A204.1 (cell line): ENCODE data around the gene HOXA7.

Experiments
- FAIRE-seq: peaks from 2 replicates; lab custom pipeline; 2012; peaks lifted over from hg19 to GRCh38; lab: Jason Lieb, UNC

Gene HOXA7

DNA sequence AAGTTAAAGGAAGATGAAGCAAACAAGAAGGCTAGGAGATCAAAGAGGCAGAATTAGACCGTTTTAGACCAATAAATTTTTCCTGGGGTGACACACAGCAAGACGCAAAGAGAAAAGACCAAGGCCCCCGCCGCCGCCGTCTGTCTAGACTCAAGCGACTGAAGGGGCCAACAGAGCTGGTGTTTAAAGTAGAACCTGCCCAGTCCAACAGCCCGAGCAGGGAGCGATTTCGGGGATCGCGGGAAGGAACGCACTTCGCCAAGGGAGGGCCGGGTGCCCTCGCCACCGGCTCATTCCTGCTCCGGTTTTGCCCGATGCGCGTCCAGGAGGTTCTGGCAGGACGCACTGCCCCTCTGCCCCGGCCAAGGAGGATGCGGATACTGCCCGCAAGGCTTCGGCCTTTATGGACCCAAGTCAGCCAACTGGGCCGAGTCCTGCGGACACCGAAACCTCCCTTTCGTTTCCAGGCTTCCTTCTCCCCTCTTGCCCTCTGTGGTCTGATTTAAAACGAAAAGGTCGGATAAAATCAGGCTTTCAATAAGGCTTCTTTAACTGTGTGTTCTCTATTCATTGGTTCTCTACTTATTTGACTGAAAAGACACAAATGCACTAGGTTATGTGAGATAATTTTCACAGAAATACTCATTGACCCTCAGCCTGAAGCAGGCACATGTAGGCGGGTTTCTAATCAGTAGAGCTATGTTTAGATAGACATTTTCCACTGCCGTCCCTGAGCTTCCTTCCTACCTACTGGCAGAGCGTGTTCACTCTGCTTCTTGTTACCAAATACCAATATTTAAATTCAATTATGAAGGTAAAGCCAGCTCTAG lies 2.2 kb upstream of the HOXA7 start:
- no peak for FAIRE-seq

DNA sequence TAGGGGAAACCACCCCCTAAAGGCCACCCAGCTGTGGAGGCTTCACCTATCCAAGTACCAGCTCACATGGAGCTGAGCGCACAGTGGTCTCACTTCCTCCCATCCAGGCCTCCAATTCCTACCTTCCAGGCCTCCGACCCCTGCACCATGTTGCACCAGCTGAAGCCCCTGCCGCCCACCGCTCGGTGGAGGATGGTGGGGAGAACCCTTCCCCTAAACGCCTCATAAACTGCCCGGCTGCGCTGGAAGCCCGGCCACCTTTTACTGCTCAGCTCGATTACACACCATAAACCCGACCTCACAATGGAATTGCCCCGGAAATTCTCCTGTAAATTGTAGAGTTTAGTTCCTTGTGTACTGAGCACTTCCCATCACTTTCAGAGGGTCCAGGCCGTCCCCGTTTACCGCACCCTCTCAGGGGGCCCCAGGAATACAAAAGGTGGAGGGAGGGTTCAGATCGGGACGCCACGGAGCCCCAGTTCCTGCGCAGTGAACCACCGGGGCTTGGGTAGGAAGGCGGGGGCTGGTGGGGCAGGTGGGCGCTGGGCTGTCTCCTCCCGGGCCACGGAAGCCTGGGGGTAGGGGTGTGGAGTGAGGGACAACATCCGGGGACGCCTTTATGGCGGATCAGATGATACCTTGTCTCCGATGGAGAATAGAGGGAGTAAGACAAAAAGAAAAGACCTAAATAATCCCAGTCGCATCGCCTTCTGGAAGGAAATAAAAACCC lies 1.4 kb upstream of the HOXA7 start:
- no peak for FAIRE-seq

GRCh38 chr7:27156916-27157701 lies 634 bp upstream of the HOXA7 start:
- no peak for FAIRE-seq

- no peak for FAIRE-seq
Measured at GRCh38 chr7:27155816-27156507, 513 bp downstream of the HOXA7 start.

GRCh38 chr7:27154901-27155815 lies 1.3 kb downstream of the HOXA7 start:
- FAIRE-seq, result no peak

- no peak for FAIRE-seq
Measured at GRCh38 chr7:27154369-27154768, 2.1 kb downstream of the HOXA7 start.

- no peak for FAIRE-seq
Measured at GRCh38 chr7:27153526-27153925, 2.9 kb downstream of the HOXA7 start.

DNA sequence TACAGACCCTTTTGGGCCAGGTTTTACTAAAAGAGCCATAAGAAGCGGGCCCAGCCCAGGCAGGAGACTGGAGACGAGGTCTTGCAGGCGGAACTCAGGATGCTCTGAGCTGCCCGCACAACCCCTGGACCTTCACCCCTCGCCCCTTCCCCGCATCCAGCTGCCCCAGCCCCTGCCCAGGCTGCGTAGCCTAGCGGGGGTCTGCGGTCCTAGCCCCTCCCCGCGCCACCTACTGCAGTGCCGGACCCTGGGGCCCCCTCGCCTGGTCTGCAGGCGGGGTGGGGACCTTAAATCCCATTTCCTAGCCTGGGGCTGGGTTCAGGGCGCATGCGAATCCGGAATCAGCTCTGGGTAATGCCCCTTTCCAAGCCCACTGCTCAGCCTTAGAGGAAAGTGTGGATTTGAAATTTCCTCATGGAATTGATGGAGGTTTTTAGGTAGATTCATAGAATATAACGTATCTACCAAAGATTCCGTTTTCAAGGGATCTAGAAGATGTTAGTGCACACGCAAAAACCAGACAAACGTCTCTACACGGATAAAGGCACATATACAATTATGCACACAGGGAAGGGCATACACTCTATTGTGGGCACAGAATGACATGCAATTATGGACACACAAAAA lies 3.5 kb downstream of the HOXA7 start:
- no peak for FAIRE-seq

DNA sequence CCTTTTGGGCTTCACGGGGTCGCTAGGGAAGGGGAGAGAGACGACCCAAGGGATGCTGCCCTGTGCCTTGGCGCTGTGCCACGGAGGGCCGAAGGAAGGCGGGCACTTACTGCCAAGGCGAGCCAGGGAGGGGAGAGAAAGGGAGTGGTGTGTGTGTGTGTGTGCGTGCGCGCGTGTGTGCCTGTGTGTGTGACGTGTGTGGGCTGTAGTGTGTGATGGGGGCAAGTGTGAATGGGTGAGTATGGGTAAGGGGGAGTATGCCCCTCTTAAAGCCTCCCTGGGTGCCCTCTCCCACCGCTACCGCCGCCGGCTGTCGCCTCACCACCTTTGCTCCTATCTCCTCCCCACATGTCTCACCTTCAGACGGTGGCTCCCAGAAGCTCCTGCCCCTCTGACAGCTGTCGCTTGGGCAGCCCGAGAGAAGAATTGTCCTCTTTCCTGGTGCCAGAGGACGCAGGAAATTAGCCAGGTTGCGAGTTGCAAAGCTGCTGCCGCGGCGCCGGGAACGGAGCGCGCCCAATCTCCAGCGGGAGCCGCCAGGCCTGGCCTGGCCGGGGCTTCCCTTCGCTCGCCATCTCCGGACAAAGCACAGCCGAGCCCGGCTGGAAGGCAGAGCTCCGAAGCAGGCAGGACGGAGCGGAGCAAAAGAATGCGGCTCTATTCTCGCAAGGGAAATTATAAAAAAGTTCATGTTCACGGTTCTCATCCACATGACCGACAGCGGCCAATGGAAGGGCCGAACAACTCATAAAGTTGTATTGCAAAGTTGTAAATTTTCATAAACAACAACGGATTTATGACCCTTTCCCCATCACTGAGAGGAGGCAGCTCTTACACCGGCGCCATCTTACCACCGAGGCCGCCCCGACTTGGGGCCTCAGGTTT lies 4.3 kb downstream of the HOXA7 start, which contains the start of gene HOXA3:
Gene HOXA3 (minus strand): TSS at position 653 of the 885 bp plus-strand sequence. CDS start 41,943 bp downstream, outside the sequence.
- no peak for FAIRE-seq

- no peak for FAIRE-seq
Measured at GRCh38 chr7:27151341-27151930, 5.0 kb downstream of the HOXA7 start.

DNA sequence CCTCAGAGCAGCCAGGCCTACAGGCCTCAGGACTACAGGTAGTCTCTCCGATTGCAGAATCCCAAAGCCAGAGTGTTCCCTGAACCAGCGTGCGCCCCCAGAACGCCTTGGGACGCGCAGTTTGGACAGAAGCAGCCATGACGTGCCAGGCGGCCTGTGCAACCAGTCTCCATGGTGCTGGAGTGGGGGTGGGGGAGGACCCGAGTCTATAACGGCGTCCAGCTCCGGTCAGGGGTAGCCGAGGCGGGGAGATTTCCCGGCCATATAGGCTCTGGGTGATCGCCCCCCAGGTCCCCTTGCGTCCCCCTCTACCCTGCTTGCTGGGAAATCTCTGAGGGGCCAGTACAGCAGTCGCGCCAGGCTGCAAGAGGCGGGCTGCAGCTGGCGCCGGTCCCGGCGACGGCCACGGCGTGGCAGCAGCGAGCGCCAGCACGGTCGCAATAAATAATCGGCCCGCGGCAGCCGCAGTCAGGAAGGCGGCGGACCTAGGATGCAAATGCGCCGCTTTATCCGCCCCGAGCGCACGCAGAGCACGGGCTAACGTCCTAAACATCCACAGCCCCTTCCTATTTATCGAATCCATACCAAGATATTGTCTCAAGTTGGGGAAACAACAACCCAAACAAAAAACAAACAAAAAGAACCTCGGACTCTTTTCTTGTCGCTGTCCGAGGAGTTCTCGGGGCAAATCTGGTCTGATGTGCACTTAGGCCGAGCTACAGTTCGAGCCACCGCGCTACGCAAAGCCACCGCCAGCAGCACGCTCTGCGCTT lies 5.7 kb downstream of the HOXA7 start:
- no peak for FAIRE-seq

GRCh38 chr7:27149842-27150567 lies 6.5 kb downstream of the HOXA7 start:
- no peak for FAIRE-seq

GRCh38 chr7:27148756-27149641 lies 7.5 kb downstream of the HOXA7 start:
- no peak for FAIRE-seq

GRCh38 chr7:27148031-27148755 lies 8.3 kb downstream of the HOXA7 start:
- no peak for FAIRE-seq

DNA sequence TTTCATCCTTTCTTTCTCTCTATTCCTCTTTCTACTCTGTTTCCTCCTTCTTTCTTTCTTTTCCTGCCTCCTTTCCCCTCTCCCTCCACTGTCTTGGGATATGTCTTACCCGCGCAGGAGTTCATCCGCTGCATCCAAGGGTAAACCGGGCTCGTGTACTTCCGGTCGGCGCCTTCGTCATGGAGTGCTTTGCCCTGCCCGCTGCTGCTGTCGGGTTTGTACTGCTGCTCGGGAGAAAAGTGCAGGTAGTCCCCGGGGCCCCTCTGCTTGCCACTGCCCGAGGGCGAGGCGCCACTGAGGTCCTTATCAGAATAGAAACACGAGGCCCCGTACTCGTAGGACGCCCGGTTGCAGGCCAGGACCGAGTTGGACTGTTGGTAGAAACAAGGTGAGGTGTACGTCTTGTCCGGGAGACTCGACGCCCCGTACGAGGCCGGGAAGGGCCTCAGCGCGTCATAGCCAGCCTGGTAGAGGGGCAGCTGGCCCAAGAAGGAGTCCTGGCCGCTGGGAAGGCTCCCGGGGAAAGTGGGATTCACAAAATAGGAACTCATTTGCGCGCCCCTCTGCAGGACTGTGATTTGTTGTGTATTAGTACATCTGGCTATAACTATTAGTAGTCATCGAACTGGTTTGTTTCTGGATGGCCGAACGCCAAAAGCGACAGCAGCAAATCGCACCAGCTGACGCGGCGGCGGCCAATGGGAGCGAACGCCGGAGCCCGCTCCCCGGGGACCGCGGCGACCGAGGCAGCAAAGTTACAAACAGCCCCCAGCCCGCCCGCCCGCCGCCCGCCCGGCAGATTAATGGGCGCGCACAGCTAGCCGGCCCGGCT lies 9.1 kb downstream of the HOXA7 start, which contains the start of gene HOXA6:
Gene HOXA6 (minus strand): TSS at position 576 of the 832 bp plus-strand sequence. CDS start 25 bp downstream, at position 551.
- FAIRE-seq, result no peak
